ENCODE results near the gene CPSF4L. TPM values are rescaled to one million over a fixed set of nuclear protein-coding genes. Genes with fewer than 3 reads are reported as not detected.

The CPSF4L gene
- total and polyA plus RNA-seq, 2 experiments from 2014 or later, result not detected

- H3K4me3 ChIP-seq, result no peak overlapping the region
- H3K27ac ChIP-seq, result peak overlapping the region; percentile 69
These were observed 44.5 kb upstream of the CPSF4L start for GRCh38 chr17:73305845-73306836.

GRCh38 chr17:73304971-73305812, 43.5 kb upstream of the CPSF4L start:
- DNase-seq (ENCODE audit: low read depth in 1 of 2, low spot score in 1 of 2), result peak; percentile 68 to 88
- no peak overlapping the region for H3K4me3 ChIP-seq

More at GRCh38 chr17:73305845-73306836, 44.5 kb upstream of the CPSF4L start:
- no peaks in the 10 kb centered on the region for H3K36me3 ChIP-seq
- H3K9me3 ChIP-seq (ENCODE audit: low read depth), result no peaks in the 10 kb centered on the region
- TF ChIP-seq CTCF (IDR thresholded peaks at IDR 0.05; ENCODE audit: low read depth, low read length), result no peak
- H3K27me3 ChIP-seq, result no peaks in the 10 kb centered on the region
- no peak for DNase-seq (ENCODE audit: low read depth in 1 of 2, low spot score in 1 of 2)
- H3K4me1 ChIP-seq (ENCODE audit: low read depth), result peaks cover 44% of the 10 kb centered on the region

GRCh38 chr17:73304438-73304837, 42.8 kb upstream of the CPSF4L start:
- Histone ChIP-seq H3K4me3 (no peak overlapping the region), H3K9me3 (ENCODE audit: low read depth) (no peaks in the 10 kb centered on the region), H3K4me1 (ENCODE audit: low read depth) (peaks cover 38% of the 10 kb centered on the region), H3K27ac (peak overlapping the region; percentile 69), H3K36me3 (no peaks in the 10 kb centered on the region), H3K27me3 (no peaks in the 10 kb centered on the region)
- no peak for DNase-seq (ENCODE audit: low read depth in 1 of 2, low spot score in 1 of 2)
- TF ChIP-seq CTCF (IDR thresholded peaks at IDR 0.05; ENCODE audit: low read depth, low read length), result no peak

More at GRCh38 chr17:73304971-73305812, 43.5 kb upstream of the CPSF4L start:
- no peaks in the 10 kb centered on the region for H3K27me3 ChIP-seq
- H3K27ac ChIP-seq, result peak overlapping the region; percentile 69
- peaks cover 44% of the 10 kb centered on the region for H3K4me1 ChIP-seq (ENCODE audit: low read depth)
- H3K36me3 ChIP-seq, result no peaks in the 10 kb centered on the region
- TF ChIP-seq CTCF (IDR thresholded peaks at IDR 0.05; ENCODE audit: low read depth, low read length), result peak; percentile 37
- no peaks in the 10 kb centered on the region for H3K9me3 ChIP-seq (ENCODE audit: low read depth)

GRCh38 chr17:73302189-73302588, 40.5 kb upstream of the CPSF4L start:
- TF ChIP-seq CTCF (IDR thresholded peaks at IDR 0.05; ENCODE audit: low read depth, low read length), result no peak
- no peaks in the 10 kb centered on the region for H3K27me3 ChIP-seq
- no peaks in the 10 kb centered on the region for H3K36me3 ChIP-seq
- H3K27ac ChIP-seq, result no peak overlapping the region
- no peak overlapping the region for H3K4me3 ChIP-seq
- H3K4me1 ChIP-seq (ENCODE audit: low read depth), result peaks cover 31% of the 10 kb centered on the region
- DNase-seq (ENCODE audit: low read depth in 1 of 2, low spot score in 1 of 2), result peak in 1 of 2 donors; percentile 76
- no peaks in the 10 kb centered on the region for H3K9me3 ChIP-seq (ENCODE audit: low read depth)

GRCh38 chr17:73301369-73301768, 39.7 kb upstream of the CPSF4L start:
- DNase-seq (ENCODE audit: low read depth in 1 of 2, low spot score in 1 of 2), result no peak
- H3K27me3 ChIP-seq, result no peaks in the 10 kb centered on the region
- H3K9me3 ChIP-seq (ENCODE audit: low read depth), result no peaks in the 10 kb centered on the region

More at GRCh38 chr17:73301369-73301768, 39.7 kb upstream of the CPSF4L start:
- Histone ChIP-seq H3K4me1 (ENCODE audit: low read depth) (peaks cover 31% of the 10 kb centered on the region), H3K4me3 (no peak overlapping the region), H3K36me3 (no peaks in the 10 kb centered on the region), H3K27ac (no peak overlapping the region)
- no peak for TF ChIP-seq CTCF (IDR thresholded peaks at IDR 0.05; ENCODE audit: low read depth, low read length)
